ENCODE results near the gene FBXW12.

GRCh38 chr3:48334605-48335004 is 37.4 kb upstream of the FBXW12 start:
- TF ChIP-seq CTCF (IDR thresholded peaks at IDR 0.05) (no peak), POLR2A (IDR thresholded peaks at IDR 0.05) (no peak)
